DOHH2 (cell line): Measurements from ENCODE around the gene CYP2A13.
"Not testable (repeated sequence)": the region's sequence is repeated elsewhere in the genome, so short reads cannot be mapped to it uniquely, and the experiment has no call there.

Experiments
- H3F3A ChIP-seq: fragments of 200-600 bp; sonication (generic), shearing (Covaris generic); 2 replicates; pipeline ENCODE4 v1.6.0; 2016; ENCODE audit warnings: antibody characterized with exemption, mild to moderate bottlenecking; ENCODE audit not compliant: control insufficient read depth, insufficient read depth
- H3K27ac ChIP-seq: fragments of 200-600 bp; sonication (generic); 2 replicates; pipeline ENCODE4 v1.5.1; 2014; ENCODE audit warnings: low read depth, mild to moderate bottlenecking, low read length, moderate library complexity
- H3K27me3 ChIP-seq: fragments of 200-600 bp; sonication (generic); 2 replicates; pipeline ENCODE4 v1.6.1; 2014; ENCODE audit warnings: mild to moderate bottlenecking, low read length, mixed read lengths; ENCODE audit not compliant: control insufficient read depth
- H3K36me3 ChIP-seq: fragments of 200-600 bp; sonication (generic); 2 replicates; pipeline ENCODE4 v1.6.1; 2014; ENCODE audit warnings: mild to moderate bottlenecking, low read length, moderate library complexity, mixed read lengths; ENCODE audit not compliant: control insufficient read depth
- H3K4me1 ChIP-seq: fragments of 200-600 bp; sonication (generic); 2 replicates; pipeline ENCODE4 v1.6.1; 2014; ENCODE audit warnings: mild to moderate bottlenecking, low read length, mixed read lengths; ENCODE audit not compliant: control insufficient read depth
- H3K4me2 ChIP-seq: fragments of 200-600 bp; sonication (generic); 2 replicates; pipeline ENCODE4 v1.6.0; 2014; ENCODE audit warnings: mild to moderate bottlenecking, low read length, moderate library complexity
- H3K4me3 ChIP-seq: fragments of 200-600 bp; sonication (generic); 2 replicates; pipeline ENCODE4 v1.5.1; 2014; ENCODE audit warnings: mild to moderate bottlenecking, low read length, mixed read lengths
- H3K79me2 ChIP-seq: fragments of 200-600 bp; sonication (generic); 2 replicates; pipeline ENCODE4 v1.6.1; 2014; ENCODE audit warnings: mild to moderate bottlenecking, low read length, mixed read lengths; ENCODE audit not compliant: control insufficient read depth
- H3K9me2 ChIP-seq: fragments of 200-600 bp; sonication (generic); replicated peaks from 2 replicates; pipeline ENCODE4 v1.6.1; 2014; ENCODE audit warnings: mild to moderate bottlenecking, low read length, mixed read lengths; ENCODE audit not compliant: control insufficient read depth
- H3K9me3 ChIP-seq: fragments of 200-600 bp; sonication (generic); 2 replicates; pipeline ENCODE4 v1.6.1; 2014; ENCODE audit warnings: antibody characterized with exemption, low read length, mixed read lengths; ENCODE audit not compliant: control insufficient read depth, insufficient read depth
- H4K20me1 ChIP-seq: fragments of 200-600 bp; sonication (generic); 2 replicates; pipeline ENCODE4 v1.6.0; 2014; ENCODE audit warnings: low read depth, mild to moderate bottlenecking, antibody characterized with exemption, low read length, moderate library complexity; ENCODE audit not compliant: control insufficient read depth, insufficient read depth
- EZH2phosphoT487 ChIP-seq: fragments of 200-600 bp; sonication (generic); IDR thresholded peaks from 2 replicates; pipeline ENCODE4 v1.6.1; 2017; ENCODE audit warnings: borderline replicate concordance, mild to moderate bottlenecking, antibody characterized with exemption, low read length, moderate library complexity, mixed read lengths
- TF ChIP-seq, protein P1 (sequence below): fragments of 200-600 bp; sonication (generic); IDR thresholded peaks from one replicate; pipeline ENCODE4 v1.5.1; 2014; ENCODE audit warnings: antibody characterized with exemption, mild to moderate bottlenecking, low read depth, low read length; ENCODE audit not compliant: poor library complexity, severe bottlenecking

The CYP2A13 gene

DNA sequence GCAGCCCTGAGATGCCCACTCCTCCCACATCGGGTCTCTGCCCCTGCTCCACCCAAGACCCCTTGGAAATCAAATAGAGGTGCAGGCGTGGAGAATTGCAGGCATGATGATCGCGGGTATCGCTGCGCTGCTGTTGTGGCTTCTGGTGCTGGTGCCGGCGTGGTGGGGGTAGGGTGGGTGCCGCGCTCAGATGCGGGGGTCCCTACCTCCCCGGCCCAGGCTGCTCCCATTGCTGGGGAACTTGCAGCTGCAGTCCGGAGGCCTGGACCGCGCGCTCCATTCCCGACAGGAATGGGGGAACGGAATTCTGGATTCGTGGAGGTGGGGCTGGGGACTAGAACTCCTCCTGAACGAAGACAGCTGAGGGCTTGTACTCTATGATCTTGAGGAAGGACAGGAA lies 46.4 kb downstream of the CYP2A13 start:
- no peaks in the 10 kb centered on the region for H3K36me3 ChIP-seq
- H3K27me3 ChIP-seq: 0 out of 2 replicates have a peak, but pooled peaks cover 3% of the 10 kb centered on the region
- H3K4me2 ChIP-seq: no peak overlapping the region
- H3F3A ChIP-seq: no peaks in the 10 kb centered on the region
- no peaks in the 10 kb centered on the region for H4K20me1 ChIP-seq
- H3K27ac ChIP-seq: no peak overlapping the region
- TF ChIP-seq EZH2phosphoT487: no peak
- TF ChIP-seq, protein P1, sequence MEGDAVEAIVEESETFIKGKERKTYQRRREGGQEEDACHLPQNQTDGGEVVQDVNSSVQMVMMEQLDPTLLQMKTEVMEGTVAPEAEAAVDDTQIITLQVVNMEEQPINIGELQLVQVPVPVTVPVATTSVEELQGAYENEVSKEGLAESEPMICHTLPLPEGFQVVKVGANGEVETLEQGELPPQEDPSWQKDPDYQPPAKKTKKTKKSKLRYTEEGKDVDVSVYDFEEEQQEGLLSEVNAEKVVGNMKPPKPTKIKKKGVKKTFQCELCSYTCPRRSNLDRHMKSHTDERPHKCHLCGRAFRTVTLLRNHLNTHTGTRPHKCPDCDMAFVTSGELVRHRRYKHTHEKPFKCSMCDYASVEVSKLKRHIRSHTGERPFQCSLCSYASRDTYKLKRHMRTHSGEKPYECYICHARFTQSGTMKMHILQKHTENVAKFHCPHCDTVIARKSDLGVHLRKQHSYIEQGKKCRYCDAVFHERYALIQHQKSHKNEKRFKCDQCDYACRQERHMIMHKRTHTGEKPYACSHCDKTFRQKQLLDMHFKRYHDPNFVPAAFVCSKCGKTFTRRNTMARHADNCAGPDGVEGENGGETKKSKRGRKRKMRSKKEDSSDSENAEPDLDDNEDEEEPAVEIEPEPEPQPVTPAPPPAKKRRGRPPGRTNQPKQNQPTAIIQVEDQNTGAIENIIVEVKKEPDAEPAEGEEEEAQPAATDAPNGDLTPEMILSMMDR: no peak
- H3K9me3 ChIP-seq: no peaks in the 10 kb centered on the region
- H3K4me1 ChIP-seq: no peaks in the 10 kb centered on the region
- H3K79me2 ChIP-seq: no peaks in the 10 kb centered on the region
- no peak overlapping the region for H3K4me3 ChIP-seq
- no peaks in the 10 kb centered on the region for H3K9me2 ChIP-seq

DNA sequence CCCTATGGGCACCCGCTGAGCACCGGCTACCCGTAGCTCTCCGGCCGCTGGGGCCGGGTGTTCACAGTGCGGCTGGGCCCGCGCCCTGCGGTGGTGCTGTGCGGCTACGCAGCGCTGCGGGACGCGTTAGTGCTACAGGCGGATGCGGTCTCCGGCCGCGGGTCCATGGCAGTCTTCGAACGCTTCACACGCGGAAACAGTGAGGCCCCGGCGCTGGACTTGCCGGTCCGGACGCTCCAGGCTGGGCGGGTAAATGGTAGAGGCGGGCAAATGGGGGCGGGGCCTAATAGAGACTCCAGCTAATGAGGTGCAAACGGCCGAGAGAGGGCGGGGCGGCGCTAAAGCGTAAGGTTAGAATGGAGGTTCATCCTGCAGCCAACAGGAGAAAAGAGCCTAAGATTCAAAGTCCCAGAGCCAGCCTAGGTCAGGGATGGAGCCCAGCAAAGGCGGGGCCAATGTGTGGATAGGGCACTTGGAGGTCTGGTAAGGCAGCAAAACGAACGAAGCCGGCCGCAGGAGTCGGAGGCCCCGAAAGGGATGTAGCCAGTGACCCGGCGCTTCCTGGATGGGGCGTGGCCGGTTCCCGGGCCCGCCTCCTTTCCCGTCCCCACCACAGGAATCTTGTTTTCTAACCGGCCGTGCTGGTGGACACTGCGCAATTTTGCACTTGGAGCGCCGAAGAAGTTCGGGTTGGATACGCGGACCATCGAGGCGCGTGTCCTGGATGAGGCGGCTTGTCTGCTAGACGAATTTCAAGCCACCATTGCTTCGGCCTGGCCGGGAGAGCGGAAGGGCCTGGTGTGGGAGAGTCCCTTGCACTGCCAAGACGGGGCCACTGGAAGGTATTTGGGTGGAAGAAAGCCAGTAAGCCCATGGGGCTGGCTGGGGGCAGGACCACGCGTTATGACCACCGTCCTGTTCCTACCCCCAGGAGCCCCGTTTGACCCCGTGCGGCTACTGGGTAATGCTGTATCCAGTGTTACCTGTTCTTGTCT lies 47.4 kb downstream of the CYP2A13 start:
- not testable (repeated sequence) for H3K4me2 ChIP-seq, H3K4me3 ChIP-seq

DNA sequence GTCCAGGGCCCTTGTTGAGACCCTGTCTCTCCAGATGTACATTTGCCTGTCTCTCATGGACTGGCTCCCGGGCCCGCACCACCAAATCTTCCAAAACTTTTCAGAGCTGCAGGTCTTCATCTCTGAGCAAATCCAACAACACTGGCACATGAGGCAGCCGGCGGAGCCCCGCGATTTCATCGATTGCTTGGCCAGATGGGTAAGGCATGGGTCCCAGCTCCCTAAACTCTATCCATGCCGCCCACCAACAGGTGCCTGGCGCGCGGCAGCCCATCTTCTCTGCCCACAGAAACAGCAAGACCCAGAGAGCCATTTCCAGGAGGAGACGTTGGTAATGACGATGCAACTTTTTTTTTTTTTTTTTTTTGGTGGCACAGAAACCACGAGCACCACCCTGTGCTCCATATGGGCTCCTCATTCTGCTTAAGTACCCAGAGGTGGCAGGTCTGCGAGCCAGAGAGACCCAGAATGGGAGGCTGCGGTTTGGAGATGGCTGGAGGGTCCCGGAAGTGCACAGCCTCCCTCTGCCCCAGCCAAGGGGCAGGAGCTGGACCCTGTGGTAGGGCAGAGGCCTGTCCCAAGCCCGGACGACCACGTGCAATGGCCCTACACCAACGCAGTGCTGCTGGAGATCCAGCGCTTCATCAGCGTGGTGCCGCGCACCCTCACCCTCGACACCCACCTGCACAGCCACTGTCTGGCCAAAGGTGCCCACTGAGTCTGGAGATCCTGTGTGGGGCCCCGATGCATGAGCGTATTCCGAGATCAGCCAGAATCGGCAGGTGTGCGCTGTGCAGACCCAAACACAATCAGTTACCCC lies 48.6 kb downstream of the CYP2A13 start:
- no peaks in the 10 kb centered on the region for H3K9me2 ChIP-seq
- no peak overlapping the region for H3K4me2 ChIP-seq
- H3K4me1 ChIP-seq: no peaks in the 10 kb centered on the region
- no peaks in the 10 kb centered on the region for H3F3A ChIP-seq
- no peak overlapping the region for H3K4me3 ChIP-seq
- no peaks in the 10 kb centered on the region for H3K79me2 ChIP-seq
- H3K9me3 ChIP-seq: no peaks in the 10 kb centered on the region
- no peaks in the 10 kb centered on the region for H4K20me1 ChIP-seq
- TF ChIP-seq EZH2phosphoT487: no peak
- TF ChIP-seq, protein P1: no peak
- H3K36me3 ChIP-seq: no peaks in the 10 kb centered on the region
- H3K27ac ChIP-seq: no peak overlapping the region
- H3K27me3 ChIP-seq: no peaks in the 10 kb centered on the region

More for the DNA sequence above, 47.4 kb downstream of the CYP2A13 start:
- H3K36me3 ChIP-seq, H3K27ac ChIP-seq, H3K27me3 ChIP-seq, H3K4me1 ChIP-seq, H3K9me3 ChIP-seq, H3K9me2 ChIP-seq, H3K79me2 ChIP-seq, H4K20me1 ChIP-seq, H3F3A ChIP-seq: not testable (repeated sequence)
